ENCODE data around the gene CACNA1G.

GRCh38 chr17:50572541-50572940, 12.0 kb downstream of the CACNA1G start:
- TF ChIP-seq CTCF (IDR thresholded peaks at IDR 0.05; ENCODE audit: poor library complexity), result no peak
- TF ChIP-seq EZH2 (IDR thresholded peaks at IDR 0.05; ENCODE audit: borderline replicate concordance), result no peak
- no peak for TF ChIP-seq EZH2phosphoT487 (IDR thresholded peaks at IDR 0.05; ENCODE audit: low read depth, severe bottlenecking, unreplicated experiment)

Measured in hepatocyte (in vitro differentiated cells).